Measurements from ENCODE around the gene JSRP1.

JSRP1 gene

DNA sequence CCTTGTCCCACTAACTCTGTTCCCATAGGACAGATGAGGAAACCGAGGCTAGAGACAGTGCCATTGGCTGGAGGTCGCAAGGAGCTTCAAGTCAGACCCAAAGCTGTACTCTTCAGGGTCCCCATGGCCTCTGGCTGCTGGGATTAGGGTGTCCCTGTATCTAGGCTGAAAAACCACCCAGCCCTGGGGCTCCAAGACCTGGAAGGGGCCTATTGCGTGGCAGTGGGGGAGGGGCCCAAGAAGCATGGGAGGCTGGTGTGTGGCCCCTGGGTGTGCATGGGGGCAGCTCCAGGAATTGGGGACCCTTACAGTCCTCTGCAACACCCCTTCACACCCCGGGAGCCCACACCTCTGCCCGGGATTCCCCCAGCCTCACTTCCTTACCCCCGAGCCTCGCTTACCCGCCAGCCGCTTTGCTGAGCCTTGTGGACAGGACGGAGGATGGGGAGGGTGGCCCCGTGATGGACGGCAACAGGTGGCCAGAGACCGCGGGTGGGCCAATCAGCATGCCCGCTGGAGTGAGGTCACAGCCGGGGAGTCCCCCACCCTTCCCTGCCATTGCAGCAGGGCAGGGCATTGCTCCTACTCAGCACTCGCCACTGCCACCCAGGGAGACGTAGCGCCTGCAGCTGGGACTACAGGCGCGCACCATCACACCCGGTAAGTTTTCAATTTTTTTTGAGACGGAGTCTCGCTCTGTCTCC lies at the start of gene JSRP1:
TSS of gene JSRP1 (minus strand) at position 436 of the 704 bp plus-strand sequence. CDS start 1,103 bp downstream, outside the sequence.
- no peak for DNase-seq (ENCODE audit: low spot score)

DNA sequence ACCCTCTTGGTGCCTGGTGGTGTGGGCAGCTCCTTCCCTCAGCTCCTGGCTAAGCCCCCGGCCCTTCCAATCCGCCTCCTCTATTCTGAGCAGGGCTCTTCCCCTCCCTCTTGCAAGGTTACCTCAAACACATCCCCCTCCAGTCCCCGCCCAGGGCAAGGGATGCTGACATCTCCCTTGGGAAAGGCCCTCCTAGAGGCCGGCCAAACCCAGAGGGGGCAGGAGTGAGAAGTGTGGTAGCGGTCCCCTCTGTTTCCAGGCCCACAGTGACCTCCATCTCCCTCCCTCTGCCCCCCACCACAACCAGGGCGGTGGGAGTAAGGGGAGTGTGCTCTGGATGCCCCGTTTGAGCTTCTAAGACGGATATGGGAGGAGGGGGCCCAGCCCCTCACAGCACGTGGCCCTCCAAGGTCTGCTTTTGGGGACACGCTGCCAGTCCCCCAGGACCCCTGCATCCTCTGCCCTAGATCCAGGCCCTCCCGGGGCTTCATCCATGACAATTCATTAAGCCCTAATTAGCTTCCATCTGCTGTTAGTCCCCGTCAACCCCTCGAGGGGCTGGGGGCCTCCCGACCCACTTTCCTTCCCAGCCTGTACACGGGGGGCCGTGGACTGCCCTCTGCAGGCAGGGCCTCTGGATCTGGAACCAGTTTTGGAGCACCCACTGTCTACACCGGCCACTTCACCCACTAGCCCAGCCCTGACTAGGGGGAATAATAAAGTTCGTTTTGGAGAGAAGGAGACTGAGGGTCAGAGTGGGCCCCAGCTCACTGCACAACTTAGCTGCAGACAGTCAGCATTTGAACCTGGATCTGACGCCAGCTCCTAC lies 49.4 kb upstream of the JSRP1 start:
- no peak for DNase-seq (ENCODE audit: low spot score)

GRCh38 chr19:2303211-2303798 lies 47.1 kb upstream of the JSRP1 start:
- DNase-seq (ENCODE audit: low spot score), result no peak

GRCh38 chr19:2302319-2303210 lies 46.3 kb upstream of the JSRP1 start:
- DNase-seq (ENCODE audit: low spot score), result no peak

DNA sequence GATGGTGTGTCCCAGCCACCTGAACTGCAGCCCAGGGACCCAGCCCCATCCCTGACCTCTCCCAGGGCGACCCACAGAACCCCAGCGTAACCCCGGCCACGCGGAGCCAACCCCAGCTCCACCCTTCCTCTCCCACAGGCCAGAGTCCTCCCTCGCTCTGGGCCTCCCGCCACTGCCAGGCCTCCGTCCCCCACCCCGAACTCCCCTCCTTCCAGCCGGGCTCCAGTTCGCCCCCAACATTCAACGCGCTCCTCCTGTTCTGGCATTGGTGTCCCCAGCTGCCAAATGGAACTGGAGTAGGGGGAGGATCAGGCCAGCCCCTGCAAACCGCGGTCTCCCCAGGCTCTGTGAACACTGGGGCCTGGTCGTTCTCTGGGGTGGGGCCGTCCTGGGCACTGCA lies 44.3 kb upstream of the JSRP1 start:
- DNase-seq (ENCODE audit: low spot score), result no peak

DNA sequence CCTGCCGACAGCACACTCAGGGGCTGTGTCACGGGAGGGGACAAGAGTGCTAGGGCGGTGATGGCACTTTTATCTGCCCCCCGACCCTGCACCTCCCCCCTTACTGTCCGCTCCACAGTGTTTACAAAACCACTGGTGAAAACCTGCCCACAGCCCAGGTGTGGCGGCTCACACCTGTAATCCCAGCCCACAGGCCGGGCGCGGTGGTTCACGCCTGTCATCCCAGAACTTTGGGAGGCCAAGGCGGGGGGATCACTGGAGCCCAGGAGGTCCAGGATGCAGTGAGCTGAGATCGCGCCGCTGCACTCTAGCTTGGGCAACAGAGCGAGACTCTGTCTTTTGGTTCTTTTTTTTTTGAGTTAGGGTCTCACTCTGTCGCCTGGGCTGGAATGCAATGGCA lies 39.9 kb upstream of the JSRP1 start:
- DNase-seq (ENCODE audit: low spot score), result no peak

GRCh38 chr19:2294687-2295335 lies 38.6 kb upstream of the JSRP1 start:
- DNase-seq (ENCODE audit: low spot score), result no peak

DNA sequence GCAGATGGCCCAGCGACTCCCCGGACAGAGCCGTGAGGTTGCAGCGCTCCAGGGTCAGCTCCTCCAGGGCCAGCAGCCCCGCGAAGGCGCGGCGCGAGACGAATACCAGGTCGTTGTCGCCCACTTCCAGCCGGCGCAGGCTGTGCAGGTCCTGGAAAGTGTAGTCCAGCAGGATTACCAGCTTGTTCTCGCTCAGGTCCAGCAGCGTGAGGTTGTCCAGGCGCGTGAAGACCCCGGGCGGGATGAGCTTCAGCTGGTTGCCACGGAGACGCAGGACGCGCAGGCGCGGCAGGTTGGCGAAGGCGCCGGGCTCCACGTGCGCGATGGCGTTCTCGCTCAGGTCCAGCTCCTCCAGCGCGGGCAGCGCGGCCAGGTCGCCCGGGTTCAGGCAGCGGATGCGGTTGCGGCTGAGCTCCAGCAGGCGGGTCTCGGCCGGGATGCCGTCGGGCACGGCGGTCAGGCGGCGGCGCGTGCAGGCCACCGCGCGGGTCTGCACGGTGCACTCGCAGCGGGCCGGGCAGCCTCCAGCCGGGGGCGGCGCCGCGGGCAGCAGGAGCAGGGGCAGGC lies 35.1 kb upstream of the JSRP1 start:
- no peak for DNase-seq (ENCODE audit: low spot score)

GRCh38 chr19:2290441-2291184 lies 34.4 kb upstream of the JSRP1 start:
- DNase-seq (ENCODE audit: low spot score), result no peak

DNA sequence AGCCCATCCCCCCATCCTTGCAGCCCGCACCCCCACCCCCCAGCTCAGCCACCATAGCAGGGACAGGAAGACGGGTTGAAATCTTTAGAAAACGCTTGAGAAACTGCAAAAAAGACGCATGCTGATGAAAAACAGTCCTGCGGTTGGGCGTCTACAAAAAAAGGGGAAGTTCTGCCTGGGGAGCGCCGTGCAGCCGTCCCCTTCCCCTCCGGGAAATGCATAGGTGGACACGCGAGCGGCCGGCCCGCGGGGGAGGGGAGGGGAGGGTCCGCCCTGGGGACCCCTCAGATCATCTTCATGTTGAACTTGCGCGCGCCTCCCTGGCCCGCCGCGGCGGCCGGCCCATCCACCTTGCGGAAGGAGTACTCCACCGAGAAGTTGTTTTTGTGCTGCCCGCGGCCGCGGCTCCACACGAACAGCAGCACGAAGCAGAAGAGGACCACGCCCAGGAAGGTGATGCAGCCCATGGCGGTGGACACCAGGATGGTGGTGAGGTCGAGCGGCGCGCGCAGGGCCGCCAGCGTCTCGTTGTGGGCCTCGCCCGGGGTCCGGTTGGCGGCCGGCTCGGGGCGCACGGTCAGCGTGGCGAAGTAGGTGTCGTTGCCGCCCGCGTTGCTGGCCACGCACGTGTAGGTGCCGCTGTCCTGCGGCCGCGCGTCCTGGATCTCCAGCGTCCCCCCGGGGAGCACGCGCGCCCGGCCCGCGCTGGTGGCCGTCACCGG lies 33.7 kb upstream of the JSRP1 start:
- DNase-seq (ENCODE audit: low spot score), result peak; percentile 48

GRCh38 chr19:2288818-2289713 lies 32.8 kb upstream of the JSRP1 start:
- DNase-seq (ENCODE audit: low spot score), result no peak

- DNase-seq (ENCODE audit: low spot score), result no peak
These were observed 32.2 kb upstream of the JSRP1 start for GRCh38 chr19:2288338-2288817.

- DNase-seq (ENCODE audit: low spot score), result no peak
These were observed 31.5 kb upstream of the JSRP1 start for GRCh38 chr19:2287585-2288337.

DNA sequence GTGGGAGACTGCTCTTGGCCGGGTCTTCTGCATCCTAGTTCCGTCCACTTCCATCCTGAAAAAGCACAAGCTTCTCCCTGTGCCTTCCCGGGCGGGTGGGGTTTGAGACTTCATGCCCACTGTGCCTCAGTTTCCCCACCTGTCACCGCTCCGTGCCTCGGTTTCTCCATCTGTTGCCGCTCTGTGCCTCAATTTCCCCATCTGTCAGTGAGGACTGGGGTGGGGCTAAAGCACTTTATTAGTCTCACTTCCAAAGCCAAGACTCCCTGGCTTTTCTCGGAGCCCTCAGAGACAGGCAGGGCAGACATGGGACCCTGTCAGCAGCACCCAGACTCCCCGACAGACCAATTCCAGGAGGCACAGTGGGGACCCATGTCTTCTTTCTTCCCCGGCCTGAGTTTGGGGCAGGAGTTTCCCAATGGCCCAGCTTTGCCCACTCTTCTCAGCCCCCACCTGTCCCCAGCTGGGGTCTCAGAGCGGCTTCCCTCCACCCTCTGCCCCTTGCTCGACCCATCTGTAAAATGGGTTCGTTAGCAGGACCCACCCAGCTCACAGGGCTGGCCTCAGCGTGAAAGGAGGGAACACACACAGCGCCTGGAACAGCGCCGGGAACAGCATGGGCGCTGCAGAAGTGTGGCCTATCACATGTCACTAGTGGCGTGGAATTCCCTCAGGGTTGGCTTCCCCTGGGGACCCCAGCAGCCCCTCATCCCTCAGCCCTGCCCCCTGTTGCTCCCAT lies 30.4 kb upstream of the JSRP1 start:
- DNase-seq (ENCODE audit: low spot score), result no peak

- no peak for DNase-seq (ENCODE audit: low spot score)
These were observed 27.8 kb upstream of the JSRP1 start for GRCh38 chr19:2283835-2284507.

DNA sequence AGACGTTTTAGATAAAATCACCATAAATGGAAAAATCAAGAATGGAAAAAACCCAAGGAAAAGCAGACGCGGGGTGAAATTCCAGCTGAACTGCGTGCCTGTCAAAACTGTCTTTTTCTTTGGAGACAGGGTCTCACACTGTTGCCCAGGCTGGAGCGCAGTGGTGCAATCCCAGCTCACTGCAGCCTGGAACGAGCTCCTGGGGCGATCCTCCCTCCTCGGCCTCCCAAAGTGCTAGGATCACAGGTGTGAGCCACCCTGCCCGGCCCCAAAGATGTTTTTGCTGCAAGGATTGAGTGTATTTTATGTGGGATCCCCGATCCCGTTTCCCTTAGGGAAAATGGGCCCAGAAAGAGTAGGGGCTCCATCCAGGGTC lies 26.6 kb upstream of the JSRP1 start:
- no peak for DNase-seq (ENCODE audit: low spot score)

Measured in CD4-positive, alpha-beta T cell treated with Interleukin-2 at 100 ng/mL for 4 hours (primary cell).